HepG2 (cell line): ENCODE results near the gene VEPH1. TPM values are rescaled to one million over a fixed set of nuclear protein-coding genes. Genes with fewer than 3 reads are reported as not detected.

Experiments used
- ATAC-seq: fragments of 200-7000 bp; cut with Tn5 transposase; 3 replicates; pipeline ENCODE4 v1.9.1; 2020; ENCODE audit warnings: mild to moderate bottlenecking, moderate library complexity
- BruUV-seq: library from RNA; stranded (reverse); fragments of 400-500 nt; replicated peaks from 2 replicates; lab custom pipeline; 2021; lab: Mats Ljungman, UMichigan
- CTCF ChIA-PET: fragments of 300-600 bp; formaldehyde crosslinking; extraction: SDS; loops from one replicate; lab custom pipeline; 2021; ENCODE audit warnings: low total read pairs, inconsistent platforms, low intra/inter-chr PET ratio; lab: Yijun Ruan, JAX
- POLR2A ChIA-PET: fragments of 350-600 bp; sonication (Branson Sonifier 250); formaldehyde crosslinking; loops from one replicate; lab custom pipeline; 2020; ENCODE audit warnings: antibody characterized with exemption, inconsistent platforms; lab: Yijun Ruan, JAX
- DNase-seq: peaks from one replicate; pipeline ENCODE4 v3.0.0-alpha.2; 2015; ENCODE audit warnings: low spot score
- FAIRE-seq: peaks from 3 replicates; lab custom pipeline; 2011; peaks lifted over from hg19 to GRCh38; lab: Jason Lieb, UNC
- H2AFZ ChIP-seq: one replicate; pipeline ENCODE4 v1.6.1; 2011; ENCODE audit warnings: low read length, inconsistent platforms
- H3K27ac ChIP-seq: fragments of 300-600 bp; 3 replicates; pipeline ENCODE4 v1.8.0; 2011; ENCODE audit warnings: mixed run types, mild to moderate bottlenecking, mixed read lengths, low read length, inconsistent platforms; ENCODE audit not compliant: insufficient read depth; ENCODE audit errors: extremely low read length
- H3K27me3 ChIP-seq, 2 experiments: fragments of 200-600 bp in 1 of 2; 2 replicates in 1 of 2; 3 replicates in 1 of 2; pipeline versions ENCODE4 v1.6.0 to v1.8.0; 2011; ENCODE audit warnings: low read length in 2 of 2, mild to moderate bottlenecking in 2 of 2, moderate library complexity in 2 of 2, inconsistent platforms in 1 of 2; ENCODE audit not compliant: insufficient read depth in 2 of 2, control insufficient read depth in 1 of 2
- H3K36me3 ChIP-seq, 2 experiments: fragments of 200-600 bp in 1 of 2; replicated peaks in 1 of 2; 2 replicates in 1 of 2; 3 replicates in 1 of 2; pipeline versions ENCODE4 v1.5.1 to v1.8.0; 2011; ENCODE audit warnings: low read length in 2 of 2, inconsistent platforms in 1 of 2; ENCODE audit not compliant: insufficient read depth in 2 of 2, control insufficient read depth in 1 of 2
- H3K4me1 ChIP-seq: 2 replicates; pipeline ENCODE4 v1.5.1; 2012; ENCODE audit warnings: low read length, inconsistent platforms; ENCODE audit not compliant: insufficient read depth
- H3K4me2 ChIP-seq: 2 replicates; pipeline ENCODE4 v1.6.0; 2011; ENCODE audit warnings: low read depth, low read length, inconsistent platforms
- H3K4me3 ChIP-seq, 3 experiments: fragments of 200-600 bp in 1 of 3; sonication (generic), shearing (Covaris generic) in 1 of 3; replicated peaks in 1 of 3; 2 replicates each; pipeline ENCODE4 v1.5.1; 2011 to 2016; ENCODE audit warnings: low read length in 3 of 3, inconsistent platforms in 2 of 3, low read depth in 2 of 3, mild to moderate bottlenecking in 2 of 3, control low read depth in 1 of 3, mixed read lengths in 1 of 3; ENCODE audit not compliant: insufficient read depth in 1 of 3
- H3K79me2 ChIP-seq: one replicate; pipeline ENCODE4 v1.6.1; 2011; ENCODE audit warnings: low read length, inconsistent platforms; ENCODE audit not compliant: insufficient read depth
- H3K9ac ChIP-seq: 2 replicates; pipeline ENCODE4 v1.6.0; 2011; ENCODE audit warnings: mild to moderate bottlenecking, low read depth, low read length, inconsistent platforms; ENCODE audit not compliant: insufficient read depth
- H3K9me3 ChIP-seq: 2 replicates; pipeline ENCODE4 v1.5.1; 2012; ENCODE audit warnings: mild to moderate bottlenecking, low read length
- H4K20me1 ChIP-seq: 2 replicates; pipeline ENCODE4 v1.6.0; 2011; ENCODE audit warnings: inconsistent platforms, mild to moderate bottlenecking, low read length, moderate library complexity; ENCODE audit not compliant: insufficient read depth
- HNRNPL ChIP-seq: fragments of 200-400 bp; formaldehyde crosslinking; IDR thresholded peaks from 2 replicates; pipeline ENCODE4 v1.6.1; 2017; ENCODE audit warnings: mild to moderate bottlenecking, low read depth, low read length
- TFAP4 ChIP-seq: sonication (generic); IDR thresholded peaks from 2 replicates; pipeline ENCODE4 v1.6.1; 2016; ENCODE audit warnings: low read depth, borderline replicate concordance
- TFDP1 ChIP-seq: IDR thresholded peaks from 2 replicates; pipeline ENCODE4 v1.6.1; 2016; ENCODE audit warnings: missing compliant biosample characterization, missing genetic modification reagents, borderline replicate concordance
- TFDP2 ChIP-seq: sonication (generic); formaldehyde crosslinking; IDR thresholded peaks from 2 replicates; pipeline ENCODE4 v1.4.0; 2020; ENCODE audit warnings: missing genetic modification reagents
- TFE3 ChIP-seq: IDR thresholded peaks from 2 replicates; pipeline ENCODE4 v1.6.1; 2016
- UBTF ChIP-seq: sonication (generic); formaldehyde crosslinking; IDR thresholded peaks from 2 replicates; pipeline ENCODE4 v1.4.0; 2020; ENCODE audit warnings: mild to moderate bottlenecking, missing genetic modification reagents
- USF2 ChIP-seq, 2 experiments: sonication (generic) in 1 of 2; formaldehyde crosslinking in 1 of 2; IDR thresholded peaks; 2 replicates each; pipeline versions ENCODE4 v1.5.1 to v1.6.1; 2011 to 2020; ENCODE audit warnings: borderline replicate concordance in 1 of 2, low read depth in 1 of 2, low read length in 1 of 2, mild to moderate bottlenecking in 1 of 2, missing genetic modification reagents in 1 of 2, moderate library complexity in 1 of 2
- ZNF180 ChIP-seq: sonication (generic); formaldehyde crosslinking; IDR thresholded peaks from 2 replicates; pipeline ENCODE4 v1.4.0; 2020; ENCODE audit warnings: low read depth, missing genetic modification reagents, borderline replicate concordance
- ZNF292 ChIP-seq: sonication (generic); formaldehyde crosslinking; IDR thresholded peaks from 2 replicates; pipeline ENCODE4 v1.8.1; 2022; ENCODE audit warnings: mild to moderate bottlenecking, low read depth, missing genetic modification reagents, borderline replicate concordance
- ZNF513 ChIP-seq: sonication (generic); formaldehyde crosslinking; conservative IDR thresholded peaks from 2 replicates; pipeline ENCODE4 v1.5.0; 2020; ENCODE audit warnings: missing genetic modification reagents
- WGBS: methylation state at CpG from one replicate; pipeline ENCODE4 v1.1.6; 2017; ENCODE audit warnings: low lambda C conversion rate; 5-methylcytosine and 5-hydroxymethylcytosine counted together
- in situ Hi-C: cut with HindIII; loops from 2 replicates; pipeline ENCODE4 v1.10.0; 2017; ENCODE audit warnings: low pct_unique_long_range_greater_than_20kb; ENCODE audit not compliant: extremely low pct_ligation_motif_present
- intact Hi-C: fragments of 100-400 bp; cut with micrococcal nuclease; formaldehyde crosslinking; loops from one replicate; pipeline ENCODE4 v1.10.0; 2022; ENCODE audit not compliant: unreplicated experiment
- polyA plus RNA-seq, 8 experiments: library from polyadenylated mRNA; depleted of rRNA in 3 of 8; stranded (reverse) in 7 of 8; unstranded in 1 of 8; fragments of >200 nt; fragmentation: Illumina TruSeq in 4 of 8; extraction: Trizol in 4 of 8; gene quantifications; 2 replicates each; pipeline versions ENCODE4 v1.2.1 to v1.2.3, GENCODE V29; 2011 to 2016; ENCODE audit warnings: low read depth in 4 of 8, missing spikeins in 1 of 8, mixed read lengths in 1 of 8; ENCODE audit not compliant: insufficient read depth in 1 of 8
- total RNA-seq, 5 experiments: library from RNA; depleted of rRNA; stranded (reverse); fragments of >200 nt; fragmentation: Illumina TruSeq; extraction: Trizol; gene quantifications; 2 replicates each; pipeline ENCODE4 v1.2.3, GENCODE V29; 2016; ENCODE audit warnings: low read depth in 1 of 5

Gene VEPH1
- total and polyA plus RNA-seq, 2 of the 13 experiments (the other 11 are each of a cell fraction or from before 2014, with no cell fraction given) = not detected

GRCh38 chr3:157499342-157499963, 3.8 kb downstream of the VEPH1 start:
- no peak overlapping the region for H3K9ac ChIP-seq
- TF ChIP-seq ZNF292 (CRISPR knock-in tag) (0 out of 2 replicates have a peak, but pooled peaks have one; percentile 23), ZNF513 (no peak), HNRNPL (0 out of 2 replicates have a peak, but pooled peaks have one; percentile 26), TFDP1 (CRISPR knock-in tag) (peak; percentile 38; the same call in 1 of the 2 replicates), ZNF180 (no peak), UBTF (CRISPR knock-in tag) (peak; percentile 45; the same call in 1 of the 2 replicates), TFDP2 (CRISPR knock-in tag) (0 out of 2 replicates have a peak, but pooled peaks have one; percentile 33), USF2 (IDR thresholded peaks at IDR 0.05; ENCODE audit: low read depth, low read length) (0 out of 2 replicates have a peak, but pooled peaks have one; percentile 26), USF2 (CRISPR knock-in tag; IDR thresholded peaks at IDR 0.05; ENCODE audit: borderline replicate concordance) (peak; percentile 36; the same call in 1 of the 2 replicates), TFE3 (peak; percentile 81), TFAP4 (peak; percentile 30; the same call in 1 of the 2 replicates)

More at GRCh38 chr3:157499342-157499963, 3.8 kb downstream of the VEPH1 start:
- H3K4me1 ChIP-seq = peaks cover 14% of the 10 kb centered on the region
- ATAC-seq (peak; percentile 99), FAIRE-seq (peak; percentile 39), DNase-seq (peak; percentile 61)
- no peaks in the 10 kb centered on the region for H3K79me2 ChIP-seq
- no peak overlapping the region for H3K27ac ChIP-seq
- no peaks in the 10 kb centered on the region for H4K20me1 ChIP-seq
- in situ Hi-C loops (no loop called here), intact Hi-C loops (no loop called here)
- no peaks in the 10 kb centered on the region for H3K9me3 ChIP-seq
- ChIA-PET POLR2A (no interaction called here), CTCF (no interaction called here)
- under 1% methylated on average over 14 of the region's 24 CpGs for WGBS
- H3K27me3 ChIP-seq = no peaks in the 10 kb centered on the region; a peak in 1 of 5 replicates
- H3K36me3 ChIP-seq = no peaks in the 10 kb centered on the region
- no peak overlapping the region for H2AFZ ChIP-seq
- BruUV-seq = no TSS peak
- peak overlapping the region; percentile 51 for H3K4me2 ChIP-seq
- H3K4me3 ChIP-seq = no peak overlapping the region; a peak in 1 of 6 replicates
